Tibial nerve (tissue), 4 donors: ENCODE results near the gene SDK2. TPM values are rescaled to one million over a fixed set of nuclear protein-coding genes. Genes with fewer than 3 reads are reported as not detected.

ENCODE experiments used
- DNase-seq, 2 donors: peaks; one replicate each; pipeline ENCODE4 v3.0.0-alpha.2; 2019; ENCODE audit warnings: low spot score in 2 of 2
- H3K27ac ChIP-seq, 4 donors: fragments of 200-600 bp; sonication (generic) in 3 of 4; one replicate each; pipeline ENCODE4 v1.5.1; 2017 to 2019; ENCODE audit warnings: mild to moderate bottlenecking in 1 of 4
- H3K27me3 ChIP-seq, 2 donors: fragments of 200-600 bp; sonication (generic) in 1 of 2; one replicate each; pipeline versions ENCODE4 v1.5.1 to v1.6.0; 2017 to 2019
- H3K36me3 ChIP-seq, 3 donors: fragments of 200-600 bp; sonication (generic); one replicate each; pipeline ENCODE4 v1.5.1; 2018 to 2019
- H3K4me1 ChIP-seq, 4 donors: fragments of 200-600 bp; sonication (generic) in 3 of 4; one replicate each; pipeline ENCODE4 v1.5.1; 2017 to 2019
- H3K4me3 ChIP-seq, 4 donors: fragments of 200-600 bp; sonication (generic) in 3 of 4; one replicate each; pipeline ENCODE4 v1.5.1; 2017 to 2019; ENCODE audit warnings: mild to moderate bottlenecking in 1 of 4, moderate library complexity in 1 of 4
- H3K9me3 ChIP-seq, 4 donors: fragments of 200-600 bp; sonication (generic) in 3 of 4; one replicate each; pipeline ENCODE4 v1.5.1; 2017 to 2019
- EP300 ChIP-seq, 2 donors: sonication (generic); formaldehyde crosslinking; IDR thresholded peaks; one replicate each; pipeline ENCODE4 v1.6.1; 2017; ENCODE audit warnings: antibody characterized with exemption in 2 of 2, mild to moderate bottlenecking in 1 of 2
- POLR2A ChIP-seq, 2 donors: fragments of 450-650 bp; IDR thresholded peaks; one replicate each; pipeline ENCODE4 v1.6.1; 2017; ENCODE audit warnings: antibody characterized with exemption in 2 of 2, mild to moderate bottlenecking in 2 of 2, moderate library complexity in 2 of 2
- WGBS, 2 donors: methylation state at CpG; one replicate each; pipeline ENCODE4 v1.1.5; 2018; 5-methylcytosine and 5-hydroxymethylcytosine counted together
- total RNA-seq, 4 donors: library from RNA; depleted of rRNA; stranded (reverse); fragments of >200 nt; gene quantifications; one replicate each; pipeline ENCODE4 v1.1.0, GENCODE V29; 2016
- TF ChIP-seq, protein P1 (sequence below), 5 experiments: fragments of 200-600 bp in 3 of 5; fragments of 450-650 bp in 2 of 5; sonication (generic) in 3 of 5; IDR thresholded peaks; one replicate each; pipeline ENCODE4 v1.5.1; 2016 to 2019; ENCODE audit warnings: antibody characterized with exemption in 5 of 5, mild to moderate bottlenecking in 3 of 5, moderate library complexity in 2 of 5

Gene SDK2
- total RNA-seq, 4 donors from 2014 or later: 3.1 to 6.3 (median 4.6) TPM

DNA sequence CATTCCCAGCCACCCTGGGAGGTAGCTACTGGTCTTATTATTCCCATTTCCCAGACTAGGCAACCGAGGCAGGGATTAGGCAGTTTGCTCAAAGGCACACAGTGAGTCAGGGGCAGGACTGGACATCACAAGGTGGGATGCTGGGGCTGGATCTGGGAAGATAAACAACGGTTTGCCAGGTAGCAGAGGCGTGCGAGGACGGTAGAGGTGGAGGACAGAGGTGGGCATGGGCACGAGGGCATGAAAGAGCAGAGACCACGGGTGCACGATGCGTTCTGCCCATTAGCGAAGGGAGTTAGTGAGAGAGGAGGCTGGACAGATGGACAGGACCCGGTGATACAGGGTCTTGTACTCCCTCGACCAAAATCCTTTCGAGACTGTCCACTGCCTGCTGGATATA is 148.0 kb downstream of the SDK2 start:
- Histone ChIP-seq H3K9me3 (no peaks in the 10 kb centered on the region), H3K4me1 (peaks cover 0 to 9% (median 0%) of the 10 kb centered on the region in 4 donors), H3K4me3 (no peak overlapping the region), H3K36me3 (no peaks in the 10 kb centered on the region), H3K27me3 (no peaks in the 10 kb centered on the region), H3K27ac (no peak overlapping the region)
- WGBS, 2 donors: 93 to 94% methylated on average over 13 of the region's 13 CpGs
- TF ChIP-seq POLR2A (IDR thresholded peaks at IDR 0.05): no peak
- no peak for TF ChIP-seq EP300 (IDR thresholded peaks at IDR 0.05)
- TF ChIP-seq, protein P1, sequence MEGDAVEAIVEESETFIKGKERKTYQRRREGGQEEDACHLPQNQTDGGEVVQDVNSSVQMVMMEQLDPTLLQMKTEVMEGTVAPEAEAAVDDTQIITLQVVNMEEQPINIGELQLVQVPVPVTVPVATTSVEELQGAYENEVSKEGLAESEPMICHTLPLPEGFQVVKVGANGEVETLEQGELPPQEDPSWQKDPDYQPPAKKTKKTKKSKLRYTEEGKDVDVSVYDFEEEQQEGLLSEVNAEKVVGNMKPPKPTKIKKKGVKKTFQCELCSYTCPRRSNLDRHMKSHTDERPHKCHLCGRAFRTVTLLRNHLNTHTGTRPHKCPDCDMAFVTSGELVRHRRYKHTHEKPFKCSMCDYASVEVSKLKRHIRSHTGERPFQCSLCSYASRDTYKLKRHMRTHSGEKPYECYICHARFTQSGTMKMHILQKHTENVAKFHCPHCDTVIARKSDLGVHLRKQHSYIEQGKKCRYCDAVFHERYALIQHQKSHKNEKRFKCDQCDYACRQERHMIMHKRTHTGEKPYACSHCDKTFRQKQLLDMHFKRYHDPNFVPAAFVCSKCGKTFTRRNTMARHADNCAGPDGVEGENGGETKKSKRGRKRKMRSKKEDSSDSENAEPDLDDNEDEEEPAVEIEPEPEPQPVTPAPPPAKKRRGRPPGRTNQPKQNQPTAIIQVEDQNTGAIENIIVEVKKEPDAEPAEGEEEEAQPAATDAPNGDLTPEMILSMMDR (IDR thresholded peaks at IDR 0.05): no peak
- DNase-seq: no peak

DNA sequence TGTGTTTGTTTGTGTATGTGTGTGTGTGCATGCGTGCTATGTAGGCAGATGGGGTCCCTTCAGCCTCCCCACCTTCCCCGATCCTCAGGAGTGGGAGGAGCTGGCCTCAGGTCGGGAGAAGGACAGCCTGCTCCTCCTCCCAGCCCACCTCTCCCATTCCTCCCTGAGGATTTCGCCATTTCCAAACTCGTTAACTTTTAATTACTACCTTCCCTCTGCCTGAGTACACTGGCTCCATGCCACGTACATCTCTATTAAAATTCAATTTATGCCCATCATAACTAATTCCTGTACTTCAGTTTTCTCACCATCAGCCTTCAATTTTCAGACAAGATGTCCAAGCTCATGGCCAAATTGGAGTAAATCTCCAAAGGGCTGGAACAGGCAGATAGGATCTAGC is 148.6 kb downstream of the SDK2 start:
- no peaks in the 10 kb centered on the region for H3K9me3 ChIP-seq
- no peak for TF ChIP-seq EP300 (IDR thresholded peaks at IDR 0.05)
- TF ChIP-seq POLR2A (IDR thresholded peaks at IDR 0.05): no peak
- TF ChIP-seq, protein P1 (IDR thresholded peaks at IDR 0.05): no peak
- H3K27ac ChIP-seq: no peak overlapping the region
- DNase-seq: no peak
- peaks cover 0 to 9% (median 0%) of the 10 kb centered on the region in 4 donors for H3K4me1 ChIP-seq
- 77 to 79% methylated on average over 6 of the region's 6 CpGs for WGBS, 2 donors
- H3K36me3 ChIP-seq: no peaks in the 10 kb centered on the region
- no peaks in the 10 kb centered on the region for H3K27me3 ChIP-seq
- no peak overlapping the region for H3K4me3 ChIP-seq

DNA sequence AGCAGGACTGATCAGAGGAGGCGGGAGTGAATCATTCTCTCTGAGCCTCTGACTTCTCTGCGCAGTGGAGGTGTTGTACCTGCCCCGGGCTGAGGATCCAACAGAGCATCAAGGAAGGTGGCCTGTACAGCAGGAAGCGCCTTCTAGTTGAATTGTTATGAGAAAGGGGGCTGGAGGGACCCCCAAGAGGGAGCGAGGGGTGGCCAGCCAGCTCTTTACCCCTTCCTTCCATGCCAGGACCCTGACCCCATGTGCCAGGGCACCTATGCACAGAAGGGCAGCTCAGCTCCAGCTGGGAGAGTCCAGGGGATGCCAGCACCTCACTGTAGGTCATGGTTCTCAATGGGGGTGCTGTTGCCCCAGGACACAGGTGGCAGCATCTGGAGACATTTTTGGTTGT is 149.3 kb downstream of the SDK2 start:
- Histone ChIP-seq H3K27me3 (no peaks in the 10 kb centered on the region), H3K36me3 (no peaks in the 10 kb centered on the region), H3K4me1 (peaks cover 0 to 9% (median 0%) of the 10 kb centered on the region in 4 donors), H3K27ac (no peak overlapping the region), H3K9me3 (no peaks in the 10 kb centered on the region), H3K4me3 (no peak overlapping the region)
- WGBS, 2 donors: 86 to 89% methylated on average over 5 of the region's 5 CpGs
- DNase-seq: no peak
- no peak for TF ChIP-seq POLR2A (IDR thresholded peaks at IDR 0.05)
- TF ChIP-seq, protein P1 (IDR thresholded peaks at IDR 0.05): no peak
- TF ChIP-seq EP300 (IDR thresholded peaks at IDR 0.05): no peak

DNA sequence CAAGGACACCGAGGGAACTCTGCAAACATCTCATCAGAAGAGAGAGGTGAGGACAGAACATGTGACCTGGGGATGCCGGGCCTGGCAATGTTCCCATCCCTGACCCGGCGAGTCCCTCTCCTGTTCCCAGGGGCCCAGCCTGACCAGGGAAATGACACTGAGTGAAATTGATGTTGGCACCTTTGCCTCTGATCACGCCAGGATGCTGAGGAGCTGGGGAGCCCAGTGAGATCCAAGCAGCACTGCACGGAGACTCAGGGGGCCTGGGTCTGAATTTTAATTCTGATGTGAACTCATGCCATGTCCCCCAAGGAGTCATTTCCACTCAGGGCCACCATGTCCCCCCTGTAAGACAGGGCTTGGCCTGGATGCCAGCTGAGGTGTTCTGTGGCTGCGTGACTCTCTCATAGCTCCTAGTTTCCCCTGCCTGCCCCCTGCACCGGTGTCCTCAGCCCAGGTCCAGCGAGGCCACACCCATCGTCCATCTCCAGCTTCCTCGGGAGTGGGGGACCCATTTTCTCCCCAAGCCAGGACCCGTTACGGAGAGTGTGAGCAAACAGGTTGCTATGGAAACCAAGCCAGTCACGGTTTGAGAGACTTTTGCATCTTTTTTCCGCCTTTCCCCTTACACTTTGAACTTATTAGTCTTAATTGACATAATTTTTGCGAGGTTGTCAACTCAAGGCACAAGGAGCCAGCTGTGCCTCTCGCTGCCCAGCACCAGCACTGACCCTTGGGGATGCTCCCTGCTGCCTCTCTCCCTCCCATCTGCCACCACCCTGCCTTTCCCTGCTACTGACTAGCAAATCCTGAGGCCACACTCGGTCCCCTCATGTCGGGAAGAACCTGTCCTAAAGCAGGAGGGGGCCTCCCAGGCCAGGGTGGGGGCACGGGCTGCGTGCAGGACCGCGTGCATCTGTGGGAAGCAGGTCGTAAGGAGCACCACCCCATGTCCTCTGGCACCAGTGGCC is 150.0 kb downstream of the SDK2 start:
- H3K36me3 ChIP-seq: no peaks in the 10 kb centered on the region
- peaks cover 0 to 9% (median 0%) of the 10 kb centered on the region in 4 donors for H3K4me1 ChIP-seq
- no peak overlapping the region for H3K4me3 ChIP-seq
- no peaks in the 10 kb centered on the region for H3K9me3 ChIP-seq
- 66 to 69% methylated on average over 24 of the region's 24 CpGs for WGBS, 2 donors
- no peak for TF ChIP-seq EP300 (IDR thresholded peaks at IDR 0.05)
- no peak for TF ChIP-seq POLR2A (IDR thresholded peaks at IDR 0.05)
- TF ChIP-seq, protein P1 (IDR thresholded peaks at IDR 0.05): no peak
- H3K27me3 ChIP-seq: no peaks in the 10 kb centered on the region
- H3K27ac ChIP-seq: no peak overlapping the region
- no peak for DNase-seq
